AG09309 (cell line): ENCODE measurements around the gene GRAMD4.

Source experiments
- DNase-seq: peaks from one replicate; pipeline ENCODE4 v3.0.0-alpha.2; 2010; ENCODE audit warnings: low read depth
- H3K4me3 ChIP-seq: 2 replicates; pipeline ENCODE4 v1.5.1; 2011; ENCODE audit warnings: mild to moderate bottlenecking, low read depth, low read length, moderate library complexity; ENCODE audit not compliant: control insufficient read depth
- TF ChIP-seq, protein P1 (sequence below): IDR thresholded peaks from 2 replicates; pipeline ENCODE4 v1.5.1; 2011; ENCODE audit warnings: mild to moderate bottlenecking, low read depth, low read length, inconsistent platforms; ENCODE audit not compliant: insufficient read depth, control insufficient read depth; ENCODE audit errors: missing control alignments

Gene GRAMD4

DNA sequence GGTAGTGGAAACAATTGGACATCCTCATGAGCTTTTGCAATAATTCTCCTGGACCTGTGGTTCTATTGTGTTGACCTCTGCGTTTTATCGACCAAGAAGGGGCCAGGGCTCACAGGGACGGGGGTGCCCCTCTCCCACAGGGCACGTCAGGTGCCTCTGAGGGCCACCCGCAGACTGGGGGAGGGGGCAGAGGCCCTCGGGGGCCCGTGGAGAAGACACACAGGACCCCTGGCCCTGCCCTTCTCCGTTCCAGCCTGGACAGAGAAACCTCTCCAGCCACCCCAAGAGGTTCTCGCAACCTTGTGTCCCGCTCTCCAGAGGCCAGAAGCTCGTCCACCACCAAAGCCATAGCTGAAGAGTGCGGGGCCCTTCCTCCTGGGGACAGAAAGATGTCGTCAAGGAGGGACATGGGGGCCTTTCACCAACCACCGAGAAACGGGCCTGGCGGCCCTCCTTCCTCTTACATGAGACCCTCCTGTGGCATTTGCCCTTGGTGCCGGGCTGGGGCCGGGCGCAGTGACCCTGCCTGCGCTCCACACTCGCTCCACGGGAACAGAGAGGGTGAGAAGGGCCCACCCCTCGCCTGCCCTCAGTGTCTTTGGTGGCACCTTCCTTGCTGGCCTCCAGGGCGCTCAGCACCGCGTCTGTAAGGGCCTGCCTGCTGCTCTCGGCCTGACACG is 57.3 kb downstream of the GRAMD4 start:
- DNase-seq, result no peak
- H3K4me3 ChIP-seq, result no peak overlapping the region
- TF ChIP-seq, protein P1, sequence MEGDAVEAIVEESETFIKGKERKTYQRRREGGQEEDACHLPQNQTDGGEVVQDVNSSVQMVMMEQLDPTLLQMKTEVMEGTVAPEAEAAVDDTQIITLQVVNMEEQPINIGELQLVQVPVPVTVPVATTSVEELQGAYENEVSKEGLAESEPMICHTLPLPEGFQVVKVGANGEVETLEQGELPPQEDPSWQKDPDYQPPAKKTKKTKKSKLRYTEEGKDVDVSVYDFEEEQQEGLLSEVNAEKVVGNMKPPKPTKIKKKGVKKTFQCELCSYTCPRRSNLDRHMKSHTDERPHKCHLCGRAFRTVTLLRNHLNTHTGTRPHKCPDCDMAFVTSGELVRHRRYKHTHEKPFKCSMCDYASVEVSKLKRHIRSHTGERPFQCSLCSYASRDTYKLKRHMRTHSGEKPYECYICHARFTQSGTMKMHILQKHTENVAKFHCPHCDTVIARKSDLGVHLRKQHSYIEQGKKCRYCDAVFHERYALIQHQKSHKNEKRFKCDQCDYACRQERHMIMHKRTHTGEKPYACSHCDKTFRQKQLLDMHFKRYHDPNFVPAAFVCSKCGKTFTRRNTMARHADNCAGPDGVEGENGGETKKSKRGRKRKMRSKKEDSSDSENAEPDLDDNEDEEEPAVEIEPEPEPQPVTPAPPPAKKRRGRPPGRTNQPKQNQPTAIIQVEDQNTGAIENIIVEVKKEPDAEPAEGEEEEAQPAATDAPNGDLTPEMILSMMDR, result no peak

DNA sequence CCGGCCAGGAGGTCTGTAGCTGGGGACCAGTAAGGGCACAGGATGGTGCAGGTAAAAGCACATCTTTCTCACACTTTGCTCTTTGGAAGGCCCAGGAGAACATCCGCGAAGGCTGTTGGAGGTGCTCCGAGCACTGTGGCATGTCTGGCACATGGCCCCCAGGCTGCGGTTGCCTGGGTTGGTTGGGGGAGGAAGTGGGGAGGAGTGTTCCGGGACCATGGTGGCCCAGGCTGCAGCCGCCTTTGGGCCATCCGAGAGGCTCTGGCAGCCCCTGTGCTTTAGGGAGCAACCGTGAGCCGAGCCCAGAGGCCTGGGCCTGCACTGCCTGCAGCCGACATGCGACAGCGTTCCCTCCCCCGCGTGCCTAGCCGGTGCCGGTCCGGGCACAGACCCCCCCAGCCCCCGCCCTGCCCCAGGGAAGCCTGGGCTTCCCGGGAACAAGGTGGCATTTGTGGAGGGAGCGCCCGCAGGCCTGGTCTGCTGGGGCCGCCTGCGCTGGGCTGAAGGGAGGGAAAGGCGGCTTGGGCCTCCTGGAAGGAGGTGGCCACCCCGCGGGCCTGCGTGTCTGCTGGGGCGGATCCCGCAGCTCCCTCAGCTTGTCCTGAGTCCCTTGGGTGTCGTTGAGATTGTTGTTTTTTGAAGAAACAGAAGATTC is 57.9 kb downstream of the GRAMD4 start:
- TF ChIP-seq, protein P1, result no peak
- DNase-seq, result no peak
- no peak overlapping the region for H3K4me3 ChIP-seq

DNA sequence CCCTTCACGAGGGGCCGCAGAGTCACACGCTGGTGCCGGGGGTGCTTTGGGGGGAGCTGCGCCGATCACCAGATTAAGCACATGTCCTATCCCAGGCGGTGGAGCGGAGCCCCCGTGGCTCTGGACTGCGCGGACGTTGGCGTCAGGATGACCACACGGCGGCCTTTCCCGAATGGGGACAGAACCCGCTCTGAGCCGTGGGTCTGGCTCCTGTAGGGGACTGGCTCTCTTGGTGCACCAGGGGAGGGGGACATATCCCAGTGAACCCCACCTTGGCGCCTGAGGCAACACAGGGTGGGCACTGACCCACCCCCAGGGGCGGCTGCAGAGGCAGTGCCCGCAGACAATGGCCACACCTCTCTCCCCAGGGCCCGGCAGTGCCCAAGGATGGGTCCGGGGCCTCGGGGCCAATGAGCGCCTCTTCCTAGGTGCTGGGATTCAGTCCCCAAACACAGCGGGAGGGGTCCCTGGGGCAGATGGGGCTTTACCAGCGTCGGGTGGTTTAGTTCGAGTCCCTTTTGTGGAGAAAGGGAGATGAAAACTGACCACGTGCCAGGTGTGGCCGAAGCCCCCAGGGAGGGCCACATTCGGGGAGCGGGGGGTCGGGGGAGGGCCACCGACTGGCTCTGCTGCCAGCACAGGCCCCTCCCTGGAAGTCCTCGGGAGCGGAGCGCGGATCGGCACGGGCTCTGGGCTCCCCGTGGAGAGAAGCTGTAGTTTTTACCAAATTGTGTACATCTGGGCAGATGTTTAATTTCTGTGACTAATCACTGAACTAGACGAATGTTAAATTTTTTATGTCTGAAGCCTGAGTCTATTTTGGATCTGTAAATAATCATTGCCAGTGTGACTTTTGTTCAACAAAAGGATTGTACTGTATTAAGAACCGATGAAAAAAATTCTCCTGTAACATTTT is 58.9 kb downstream of the GRAMD4 start:
- DNase-seq, result no peak
- no peak overlapping the region for H3K4me3 ChIP-seq
- TF ChIP-seq, protein P1, result no peak

DNA sequence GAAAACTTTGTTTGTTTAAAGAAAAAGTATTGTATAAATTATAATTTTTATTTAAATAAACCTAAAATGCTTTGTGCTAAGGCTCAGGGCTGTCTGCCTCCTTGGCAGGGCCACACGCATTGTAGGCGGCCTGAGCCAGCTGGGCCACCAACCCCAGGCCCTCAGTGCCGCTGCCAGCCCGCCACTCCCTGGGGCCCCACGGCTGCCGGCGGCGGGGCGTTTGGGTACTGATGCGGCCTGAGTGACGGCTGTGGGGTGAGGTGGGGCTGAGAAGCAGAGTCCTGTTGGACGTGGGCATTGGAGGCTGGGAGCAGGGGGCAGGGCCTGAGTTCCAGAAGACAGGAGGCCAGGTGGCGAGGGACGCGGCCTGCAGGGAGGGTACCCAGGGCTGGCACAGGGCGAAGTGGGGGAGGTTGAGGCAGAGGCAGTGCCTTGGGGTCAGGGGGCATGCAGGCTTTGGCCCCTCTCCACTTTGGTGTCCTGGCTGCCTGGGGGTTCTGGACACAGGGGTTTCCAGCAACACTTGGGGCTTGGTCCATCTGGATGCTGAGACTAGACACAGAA is 59.6 kb downstream of the GRAMD4 start:
- DNase-seq, result no peak
- TF ChIP-seq, protein P1, result no peak

DNA sequence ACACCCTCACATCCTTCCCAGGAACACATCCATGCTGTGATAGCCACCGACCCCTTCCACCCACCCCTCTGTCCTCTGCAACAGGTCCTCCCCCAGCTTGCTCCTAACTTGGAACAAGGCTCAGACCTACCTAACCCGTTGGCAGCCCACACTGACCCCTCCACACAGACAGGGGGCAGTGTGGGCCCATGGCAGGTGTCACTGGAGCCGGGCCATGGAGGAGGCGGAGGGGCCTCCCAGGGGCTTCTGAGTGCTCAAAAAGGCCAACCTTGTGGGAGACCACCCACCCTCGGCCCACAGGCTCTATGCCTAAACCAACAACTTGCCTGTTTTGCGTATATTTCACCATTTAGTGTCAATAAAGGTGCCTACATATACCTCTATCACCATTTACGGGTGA is 60.8 kb downstream of the GRAMD4 start:
- no peak overlapping the region for H3K4me3 ChIP-seq
- DNase-seq, result no peak
- TF ChIP-seq, protein P1, result no peak

More for the DNA sequence above, 59.6 kb downstream of the GRAMD4 start:
- H3K4me3 ChIP-seq, result no peak overlapping the region

DNA sequence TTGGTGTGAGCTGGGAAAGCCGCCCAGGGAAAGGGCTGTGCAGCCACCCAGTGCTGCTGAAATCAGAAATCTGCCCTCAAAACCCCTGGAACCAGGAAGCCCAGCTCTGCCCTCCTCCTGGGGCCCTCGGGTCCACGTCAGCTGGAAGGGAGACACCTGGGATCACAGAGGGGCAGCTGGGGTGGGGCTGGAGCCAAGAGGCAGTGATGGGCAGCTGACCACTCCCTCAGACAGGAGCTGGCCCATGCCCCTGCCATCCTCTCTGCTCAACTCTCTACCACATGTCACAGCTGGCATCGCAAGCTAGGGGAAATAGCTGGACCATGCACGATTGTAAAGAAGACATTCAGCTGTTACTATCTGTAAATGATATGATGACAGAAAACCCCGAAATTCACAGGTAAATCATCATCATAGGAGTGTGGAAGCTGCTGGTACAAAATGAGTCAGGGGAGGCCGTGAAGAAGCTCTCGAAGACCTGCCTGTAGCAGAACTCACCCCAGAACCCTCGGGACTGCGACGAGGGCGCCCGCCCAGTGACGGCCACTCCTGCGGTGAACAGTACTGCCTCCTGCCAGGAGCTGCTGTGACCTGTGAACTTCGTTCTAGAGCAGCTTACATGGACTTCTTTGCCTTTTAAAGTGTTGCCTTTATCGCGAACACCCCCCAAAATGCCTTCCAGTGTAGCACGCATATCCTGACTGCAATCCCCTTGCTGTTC is 62.0 kb downstream of the GRAMD4 start:
- TF ChIP-seq, protein P1, result no peak

More for the DNA sequence above, 62.0 kb downstream of the GRAMD4 start:
- H3K4me3 ChIP-seq, result no peak overlapping the region
- no peak for DNase-seq
